Astrocyte (in vitro differentiated cells and primary cell): ENCODE measurements around the gene POC1B.

Experiments
- CTCF ChIP-seq: IDR thresholded peaks from 2 replicates; pipeline ENCODE4 v1.5.1; 2011; ENCODE audit warnings: low read depth, mild to moderate bottlenecking, inconsistent platforms, low read length, moderate library complexity; ENCODE audit not compliant: insufficient read depth
- EZH2 ChIP-seq: IDR thresholded peaks from 2 replicates; pipeline ENCODE4 v1.6.1; 2012; ENCODE audit warnings: mild to moderate bottlenecking, low read length, inconsistent platforms; ENCODE audit not compliant: insufficient read depth

- no peak for TF ChIP-seq CTCF
- TF ChIP-seq EZH2: no peak
Observed at GRCh38 chr12:89468648-89469326, 57.1 kb downstream of the POC1B start.
